Sigmoid colon (tissue), 4 donors: ENCODE data around the gene ZBTB8B.

Source experiments
- CTCF ChIP-seq, 4 experiments: fragments of 450-650 bp in 3 of 4; fragments of 200-600 bp in 1 of 4; IDR thresholded peaks; one replicate each; pipeline ENCODE4 v1.5.1; 2016 to 2019; ENCODE audit warnings: antibody characterized with exemption in 4 of 4, mild to moderate bottlenecking in 3 of 4, moderate library complexity in 2 of 4
- EP300 ChIP-seq, 4 donors: sonication (generic); formaldehyde crosslinking; IDR thresholded peaks; one replicate each; pipeline ENCODE4 v1.6.1; 2017; ENCODE audit warnings: antibody characterized with exemption in 4 of 4
- POLR2A ChIP-seq, 2 donors: fragments of 450-650 bp; IDR thresholded peaks; one replicate each; pipeline ENCODE4 v1.6.1; 2016; ENCODE audit warnings: antibody characterized with exemption in 2 of 2, mild to moderate bottlenecking in 2 of 2, moderate library complexity in 2 of 2
- POLR2AphosphoS5 ChIP-seq, 4 donors: sonication (generic); formaldehyde crosslinking; IDR thresholded peaks; one replicate each; pipeline ENCODE4 v1.6.1; 2017; ENCODE audit warnings: antibody characterized with exemption in 4 of 4

- TF ChIP-seq CTCF (IDR thresholded peaks at IDR 0.05) (no peak), POLR2A (IDR thresholded peaks at IDR 0.05) (no peak), EP300 (IDR thresholded peaks at IDR 0.05) (no peak), POLR2AphosphoS5 (IDR thresholded peaks at IDR 0.05) (no peak)
Measured at GRCh38 chr1:32491386-32491785, 26.5 kb downstream of the ZBTB8B start.
